DOHH2 (cell line): ENCODE data around the gene SUGCT.

Source experiments
- H3F3A ChIP-seq: fragments of 200-600 bp; sonication (generic), shearing (Covaris generic); 2 replicates; pipeline ENCODE4 v1.6.0; 2016; ENCODE audit warnings: antibody characterized with exemption, mild to moderate bottlenecking; ENCODE audit not compliant: control insufficient read depth, insufficient read depth
- H3K27ac ChIP-seq: fragments of 200-600 bp; sonication (generic); 2 replicates; pipeline ENCODE4 v1.5.1; 2014; ENCODE audit warnings: low read depth, mild to moderate bottlenecking, low read length, moderate library complexity
- H3K27me3 ChIP-seq: fragments of 200-600 bp; sonication (generic); 2 replicates; pipeline ENCODE4 v1.6.1; 2014; ENCODE audit warnings: mild to moderate bottlenecking, low read length, mixed read lengths; ENCODE audit not compliant: control insufficient read depth
- H3K36me3 ChIP-seq: fragments of 200-600 bp; sonication (generic); 2 replicates; pipeline ENCODE4 v1.6.1; 2014; ENCODE audit warnings: mild to moderate bottlenecking, low read length, moderate library complexity, mixed read lengths; ENCODE audit not compliant: control insufficient read depth
- H3K4me1 ChIP-seq: fragments of 200-600 bp; sonication (generic); 2 replicates; pipeline ENCODE4 v1.6.1; 2014; ENCODE audit warnings: mild to moderate bottlenecking, low read length, mixed read lengths; ENCODE audit not compliant: control insufficient read depth
- H3K4me2 ChIP-seq: fragments of 200-600 bp; sonication (generic); 2 replicates; pipeline ENCODE4 v1.6.0; 2014; ENCODE audit warnings: mild to moderate bottlenecking, low read length, moderate library complexity
- H3K4me3 ChIP-seq: fragments of 200-600 bp; sonication (generic); 2 replicates; pipeline ENCODE4 v1.5.1; 2014; ENCODE audit warnings: mild to moderate bottlenecking, low read length, mixed read lengths
- H3K79me2 ChIP-seq: fragments of 200-600 bp; sonication (generic); 2 replicates; pipeline ENCODE4 v1.6.1; 2014; ENCODE audit warnings: mild to moderate bottlenecking, low read length, mixed read lengths; ENCODE audit not compliant: control insufficient read depth
- H3K9me2 ChIP-seq: fragments of 200-600 bp; sonication (generic); replicated peaks from 2 replicates; pipeline ENCODE4 v1.6.1; 2014; ENCODE audit warnings: mild to moderate bottlenecking, low read length, mixed read lengths; ENCODE audit not compliant: control insufficient read depth
- H3K9me3 ChIP-seq: fragments of 200-600 bp; sonication (generic); 2 replicates; pipeline ENCODE4 v1.6.1; 2014; ENCODE audit warnings: antibody characterized with exemption, low read length, mixed read lengths; ENCODE audit not compliant: control insufficient read depth, insufficient read depth
- H4K20me1 ChIP-seq: fragments of 200-600 bp; sonication (generic); 2 replicates; pipeline ENCODE4 v1.6.0; 2014; ENCODE audit warnings: low read depth, mild to moderate bottlenecking, antibody characterized with exemption, low read length, moderate library complexity; ENCODE audit not compliant: control insufficient read depth, insufficient read depth
- CTCF ChIP-seq: fragments of 200-600 bp; sonication (generic); IDR thresholded peaks from one replicate; pipeline ENCODE4 v1.5.1; 2014; ENCODE audit warnings: antibody characterized with exemption, mild to moderate bottlenecking, low read depth, low read length; ENCODE audit not compliant: poor library complexity, severe bottlenecking
- EZH2phosphoT487 ChIP-seq: fragments of 200-600 bp; sonication (generic); IDR thresholded peaks from 2 replicates; pipeline ENCODE4 v1.6.1; 2017; ENCODE audit warnings: borderline replicate concordance, mild to moderate bottlenecking, antibody characterized with exemption, low read length, moderate library complexity, mixed read lengths

The SUGCT gene

GRCh38 chr7:40604601-40605438, 470.0 kb downstream of the SUGCT start:
- no peak for TF ChIP-seq EZH2phosphoT487
- TF ChIP-seq CTCF: peak; percentile 87
- no peaks in the 10 kb centered on the region for H3K36me3 ChIP-seq
- no peaks in the 10 kb centered on the region for H3K27me3 ChIP-seq
- no peaks in the 10 kb centered on the region for H3F3A ChIP-seq
- no peak overlapping the region for H3K27ac ChIP-seq
- peaks cover 8% of the 10 kb centered on the region; the same call in 1 of the 2 replicates for H3K9me3 ChIP-seq
- no peak overlapping the region for H3K4me3 ChIP-seq
- peaks cover 7% of the 10 kb centered on the region; the same call in 1 of the 2 replicates for H3K4me1 ChIP-seq
- H3K9me2 ChIP-seq: no peaks in the 10 kb centered on the region
- H4K20me1 ChIP-seq: no peaks in the 10 kb centered on the region
- H3K4me2 ChIP-seq: no peak overlapping the region
- no peaks in the 10 kb centered on the region for H3K79me2 ChIP-seq

DNA sequence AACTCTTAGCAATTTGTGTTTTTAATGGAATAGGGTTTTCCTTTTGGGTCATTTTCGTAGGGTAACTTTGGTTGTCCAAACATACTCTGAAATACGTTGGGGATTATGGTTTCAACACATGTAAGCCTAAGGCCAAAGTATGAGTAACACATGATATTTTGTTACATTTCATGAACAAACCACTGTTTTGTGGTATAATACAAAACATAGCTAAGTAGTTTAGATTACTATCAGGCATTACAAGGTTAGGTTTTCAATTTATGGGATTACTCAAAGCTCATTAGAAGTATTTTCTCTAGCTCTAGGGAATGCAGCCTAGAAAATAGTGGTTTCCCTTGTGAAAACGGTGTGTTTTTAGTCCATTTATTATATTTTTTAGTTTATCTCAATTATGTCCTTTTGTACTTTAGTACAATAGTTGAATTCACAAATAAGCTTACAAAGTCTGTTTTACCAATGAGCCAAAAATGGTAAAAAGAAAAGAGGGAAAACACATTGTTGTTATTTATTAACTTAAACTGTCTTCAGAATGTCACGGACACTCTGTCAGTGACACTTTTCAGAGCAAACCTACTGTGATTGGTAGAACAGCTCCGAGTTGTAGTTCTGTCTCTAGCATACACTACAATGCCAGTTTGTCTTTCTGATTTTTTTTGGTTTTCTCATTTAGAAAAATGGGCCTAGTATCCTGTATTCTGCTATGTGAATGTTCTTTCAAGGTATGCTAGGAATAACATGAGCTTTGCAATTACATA, 473.7 kb downstream of the SUGCT start:
- TF ChIP-seq CTCF: no peak
- no peak for TF ChIP-seq EZH2phosphoT487
- Histone ChIP-seq H3K27ac (no peak overlapping the region), H3K4me3 (no peak overlapping the region), H3F3A (no peaks in the 10 kb centered on the region), H3K27me3 (no peaks in the 10 kb centered on the region), H3K9me2 (no peaks in the 10 kb centered on the region), H3K79me2 (no peaks in the 10 kb centered on the region), H3K4me1 (peaks cover 7% of the 10 kb centered on the region; the same call in 1 of the 2 replicates), H3K36me3 (no peaks in the 10 kb centered on the region), H3K9me3 (no peaks in the 10 kb centered on the region), H3K4me2 (no peak overlapping the region), H4K20me1 (no peaks in the 10 kb centered on the region)

DNA sequence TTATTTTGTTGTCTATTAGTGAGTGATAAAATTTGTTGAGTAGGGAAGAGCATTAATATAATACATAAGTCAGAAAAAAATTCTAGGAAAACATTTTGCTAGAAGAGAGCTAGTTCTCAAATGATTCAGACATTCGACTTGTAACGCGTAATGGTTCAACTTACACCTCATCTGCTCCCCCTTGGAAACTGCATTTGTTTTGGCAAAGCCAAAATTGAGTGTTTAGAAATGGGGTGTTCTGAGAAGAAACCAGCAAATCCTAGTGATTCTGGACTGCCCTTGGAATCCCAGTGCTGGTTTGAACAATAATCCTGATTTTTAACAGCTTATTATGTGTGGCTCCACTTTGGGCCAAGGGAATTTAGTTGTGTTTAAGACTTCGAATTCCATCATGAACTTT, 475.7 kb downstream of the SUGCT start:
- H3K4me1 ChIP-seq: peaks cover 4% of the 10 kb centered on the region; the same call in 1 of the 2 replicates
- TF ChIP-seq CTCF (no peak), EZH2phosphoT487 (no peak)
- H3K4me3 ChIP-seq: no peak overlapping the region

More for the DNA sequence above, 475.7 kb downstream of the SUGCT start:
- Histone ChIP-seq H3K4me2 (no peak overlapping the region), H3K36me3 (no peaks in the 10 kb centered on the region), H3K9me2 (no peaks in the 10 kb centered on the region), H3K27ac (no peak overlapping the region), H3K9me3 (no peaks in the 10 kb centered on the region), H4K20me1 (no peaks in the 10 kb centered on the region), H3F3A (no peaks in the 10 kb centered on the region), H3K27me3 (no peaks in the 10 kb centered on the region), H3K79me2 (no peaks in the 10 kb centered on the region)
